NCI-H1105 treated with DMSO at 0.1 percent for 48 hours (cell line): ENCODE data around the gene ZC3H4.
"Not testable (repeated sequence)": the region's sequence is repeated elsewhere in the genome, so short reads cannot be mapped to it uniquely, and the experiment has no call there.

Experiments used
- DNase-seq: peaks from one replicate; lab custom pipeline; 2025; lab: John Stamatoyannopoulos, UW

ZC3H4 gene

GRCh38 chr19:47107953-47108746 lies 5.4 kb downstream of the ZC3H4 start:
- DNase-seq = no peak

- DNase-seq = no peak
Measured at GRCh38 chr19:47107202-47107952, 6.2 kb downstream of the ZC3H4 start.

- no peak for DNase-seq
Measured at GRCh38 chr19:47106821-47107201, 6.8 kb downstream of the ZC3H4 start.

- no peak for DNase-seq
Measured at GRCh38 chr19:47105874-47106273, 7.7 kb downstream of the ZC3H4 start.

GRCh38 chr19:47104680-47105079 lies 8.9 kb downstream of the ZC3H4 start:
- no peak for DNase-seq

- no peak for DNase-seq
Measured at GRCh38 chr19:47102346-47103060, 11.1 kb downstream of the ZC3H4 start.

GRCh38 chr19:47101116-47101515 lies 12.5 kb downstream of the ZC3H4 start:
- not testable (repeated sequence) for DNase-seq

- DNase-seq = no peak
Measured at GRCh38 chr19:47100290-47100689, 13.3 kb downstream of the ZC3H4 start.

- DNase-seq = no peak
Measured at GRCh38 chr19:47099576-47100050, 14.0 kb downstream of the ZC3H4 start.

- DNase-seq = no peak
Measured at GRCh38 chr19:47098608-47099007, 15.0 kb downstream of the ZC3H4 start.

GRCh38 chr19:47097396-47098201 lies 16.0 kb downstream of the ZC3H4 start:
- no peak for DNase-seq

- DNase-seq = no peak
Measured at GRCh38 chr19:47096721-47097120, 16.9 kb downstream of the ZC3H4 start.

GRCh38 chr19:47096100-47096704 lies 17.4 kb downstream of the ZC3H4 start:
- DNase-seq = no peak

GRCh38 chr19:47095476-47096099 lies 18.0 kb downstream of the ZC3H4 start:
- no peak for DNase-seq

- no peak for DNase-seq
Measured at GRCh38 chr19:47094557-47095475, 18.8 kb downstream of the ZC3H4 start.

- no peak for DNase-seq
Measured at GRCh38 chr19:47093841-47094240, 19.7 kb downstream of the ZC3H4 start.

GRCh38 chr19:47093254-47093653 lies 20.3 kb downstream of the ZC3H4 start:
- DNase-seq = no peak

GRCh38 chr19:47089767-47090350 lies 23.7 kb downstream of the ZC3H4 start:
- no peak for DNase-seq

GRCh38 chr19:47086280-47086679 lies 27.3 kb downstream of the ZC3H4 start:
- DNase-seq = no peak
